Measurements from ENCODE around the gene PKP4. TPM values are rescaled to one million over a fixed set of nuclear protein-coding genes. Genes with fewer than 3 reads are reported as not detected.

Gene PKP4
- total RNA-seq, 1 experiment from 2014 or later, result 52.0 TPM

DNA sequence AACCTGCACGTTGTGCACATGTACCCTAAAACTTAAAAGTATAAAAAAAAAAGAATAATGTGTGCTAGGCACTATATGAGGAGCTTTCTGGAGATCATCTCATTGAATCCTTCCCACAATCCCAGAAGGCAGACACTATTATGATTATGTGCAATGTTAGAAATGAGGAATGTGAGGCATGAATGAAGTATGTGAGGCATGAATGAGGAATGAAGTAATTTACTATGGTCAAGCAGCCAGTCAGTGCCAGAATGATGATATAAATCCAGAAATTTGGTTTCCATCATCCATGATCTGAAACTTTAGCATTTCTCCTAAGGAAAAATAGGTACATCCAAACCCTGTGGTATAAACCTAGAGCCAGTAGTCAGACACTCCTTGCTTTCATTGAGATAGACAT is 42.2 kb upstream of the PKP4 start:
- Histone ChIP-seq H3K23ac (ENCODE audit: insufficient read length, low read depth, low read length) (no peak overlapping the region), H4K20me1 (ENCODE audit: control insufficient read depth, insufficient read depth, insufficient read length) (no peaks in the 10 kb centered on the region), H3K4ac (ENCODE audit: low read depth, low read length) (no peak overlapping the region), H3K79me2 (ENCODE audit: insufficient read depth, low read length) (0 out of 2 replicates have a peak, but pooled peaks cover 2% of the 10 kb centered on the region), H2BK20ac (ENCODE audit: low read depth, low read length, poor library complexity, severe bottlenecking) (no peak overlapping the region), H2BK120ac (ENCODE audit: low read depth, low read length, poor library complexity, severe bottlenecking) (no peak overlapping the region), H3K18ac (ENCODE audit: insufficient read length, low read depth, low read length) (no peak overlapping the region), H4K8ac (replicated peaks; ENCODE audit: insufficient read length, low read depth, low read length) (no peak overlapping the region), H4K91ac (ENCODE audit: insufficient read length, low read depth, low read length) (no peak overlapping the region), H3K9me3 (ENCODE audit: control insufficient read depth, low read depth, low read length) (no peaks in the 10 kb centered on the region), H2BK5ac (ENCODE audit: insufficient read length, low read length) (no peak overlapping the region), H2AK5ac (ENCODE audit: insufficient read length, low read length) (no peak overlapping the region), H2AFZ (ENCODE audit: low read length) (no peak overlapping the region), H3K56ac (ENCODE audit: insufficient read length, low read depth, low read length) (no peak overlapping the region), H3K27me3 (ENCODE audit: insufficient read depth, low read length) (no peaks in the 10 kb centered on the region; the same call in 1 of the 2 replicates), H3K14ac (ENCODE audit: insufficient read depth, low read length) (no peak overlapping the region), H3K23me2 (ENCODE audit: insufficient read length, low read depth, low read length, poor library complexity, severe bottlenecking) (no peaks in the 10 kb centered on the region), H2BK15ac (ENCODE audit: low read depth, low read length) (no peak overlapping the region), H3K27ac (ENCODE audit: insufficient read length, low read depth, low read length) (no peak overlapping the region), H2BK12ac (ENCODE audit: insufficient read length, low read depth, low read length) (no peak overlapping the region), H3K4me2 (ENCODE audit: insufficient read depth, insufficient read length, low read length) (no peak overlapping the region), H3K9ac (ENCODE audit: extremely low read depth, insufficient read length, low read length) (no peak overlapping the region), H3K4me1 (ENCODE audit: insufficient read depth, low read length) (peaks cover 2% of the 10 kb centered on the region; the same call in 1 of the 2 replicates), H4K5ac (ENCODE audit: insufficient read length, low read depth, low read length) (no peak overlapping the region), H3K79me1 (ENCODE audit: insufficient read depth, low read depth, low read length, poor library complexity, severe bottlenecking) (no peaks in the 10 kb centered on the region), H3T11ph (ENCODE audit: low read length) (no peak overlapping the region)
- WGBS (ENCODE audit: extremely low coverage, insufficient read length, low lambda C conversion rate), result no CpG with 5 or more reads among the region's 1 CpG
- TF ChIP-seq, protein P1, sequence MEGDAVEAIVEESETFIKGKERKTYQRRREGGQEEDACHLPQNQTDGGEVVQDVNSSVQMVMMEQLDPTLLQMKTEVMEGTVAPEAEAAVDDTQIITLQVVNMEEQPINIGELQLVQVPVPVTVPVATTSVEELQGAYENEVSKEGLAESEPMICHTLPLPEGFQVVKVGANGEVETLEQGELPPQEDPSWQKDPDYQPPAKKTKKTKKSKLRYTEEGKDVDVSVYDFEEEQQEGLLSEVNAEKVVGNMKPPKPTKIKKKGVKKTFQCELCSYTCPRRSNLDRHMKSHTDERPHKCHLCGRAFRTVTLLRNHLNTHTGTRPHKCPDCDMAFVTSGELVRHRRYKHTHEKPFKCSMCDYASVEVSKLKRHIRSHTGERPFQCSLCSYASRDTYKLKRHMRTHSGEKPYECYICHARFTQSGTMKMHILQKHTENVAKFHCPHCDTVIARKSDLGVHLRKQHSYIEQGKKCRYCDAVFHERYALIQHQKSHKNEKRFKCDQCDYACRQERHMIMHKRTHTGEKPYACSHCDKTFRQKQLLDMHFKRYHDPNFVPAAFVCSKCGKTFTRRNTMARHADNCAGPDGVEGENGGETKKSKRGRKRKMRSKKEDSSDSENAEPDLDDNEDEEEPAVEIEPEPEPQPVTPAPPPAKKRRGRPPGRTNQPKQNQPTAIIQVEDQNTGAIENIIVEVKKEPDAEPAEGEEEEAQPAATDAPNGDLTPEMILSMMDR (conservative IDR thresholded peaks at IDR 0.05), result no peak
- peaks cover 21 to 23% of the 10 kb centered on the region in 2 experiments for H3K4me1 Mint-ChIP-seq
- peaks cover 11 to 36% (median 13%) of the 10 kb centered on the region in 3 experiments for H3K36me3 Mint-ChIP-seq (ENCODE audit: insufficient read depth in 1 of 3, low read depth in 3 of 3)
- H3K9me3 Mint-ChIP-seq, result peaks cover 24 to 27% of the 10 kb centered on the region in 2 experiments
- no peak overlapping the region for H3K27ac Mint-ChIP-seq
- no peaks in the 10 kb centered on the region; the same call in 1 of the 2 replicates for H3K27me3 Mint-ChIP-seq (ENCODE audit: low read depth)
- H3K4me3 Mint-ChIP-seq, result no peak overlapping the region
- DNase-seq, result no peak
